ENCODE measurements around the gene POLR2F.

Gene POLR2F

GRCh38 chr22:37982938-37983859 is 29.7 kb downstream of the POLR2F start:
- no peak for DNase-seq (ENCODE audit: low read depth)

DNA sequence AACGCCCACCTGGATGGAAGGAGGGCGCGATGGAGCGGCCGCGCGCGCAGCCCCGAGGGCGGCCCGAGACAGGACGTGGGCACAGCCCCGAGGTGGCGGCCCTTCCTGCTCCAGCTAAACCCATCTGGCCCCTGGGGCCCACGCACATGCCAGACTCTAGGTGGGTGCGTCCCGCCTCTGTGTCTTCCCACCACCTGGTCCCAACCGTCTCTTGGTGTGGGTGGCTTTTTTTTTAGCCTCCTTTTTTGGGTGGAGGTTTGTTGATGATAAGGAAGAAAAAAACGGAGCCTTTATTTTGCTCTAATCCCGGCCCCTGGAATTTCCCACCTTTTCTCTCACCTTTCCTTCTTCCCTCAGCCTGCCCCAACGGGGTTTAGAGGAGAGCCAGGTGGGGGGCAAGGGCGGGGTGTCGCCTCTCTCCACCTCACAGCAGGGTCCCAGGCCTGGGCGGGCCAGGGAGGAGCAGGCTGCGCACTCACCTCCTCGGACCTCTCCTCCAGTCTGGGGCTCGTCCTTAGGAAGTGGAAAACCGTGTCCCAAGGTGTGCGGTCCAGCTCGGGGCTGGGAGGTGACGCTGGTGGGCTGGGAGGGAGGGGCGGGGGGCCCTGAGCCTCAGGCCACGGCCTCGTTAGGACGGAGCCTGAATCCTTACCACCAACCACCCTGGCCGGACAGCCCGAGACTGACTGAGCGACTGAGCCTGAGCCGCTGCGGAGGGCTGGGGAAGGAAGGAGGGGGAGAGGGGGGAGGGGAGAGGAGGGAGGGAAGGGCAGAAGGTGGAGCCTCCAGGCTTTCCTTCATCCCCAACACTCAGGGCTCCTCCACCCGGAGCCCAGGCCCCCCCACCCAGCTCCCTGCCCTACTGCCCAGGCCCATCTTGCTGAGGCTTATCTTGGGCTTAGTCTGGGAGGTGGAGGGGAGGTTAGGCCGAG is 30.6 kb downstream of the POLR2F start, which contains the start of gene SOX10:
Gene SOX10 (minus strand): TSS at position 696 of the 932 bp plus-strand sequence. CDS start 771 bp downstream, outside the sequence.
- DNase-seq (ENCODE audit: low read depth): no peak

DNA sequence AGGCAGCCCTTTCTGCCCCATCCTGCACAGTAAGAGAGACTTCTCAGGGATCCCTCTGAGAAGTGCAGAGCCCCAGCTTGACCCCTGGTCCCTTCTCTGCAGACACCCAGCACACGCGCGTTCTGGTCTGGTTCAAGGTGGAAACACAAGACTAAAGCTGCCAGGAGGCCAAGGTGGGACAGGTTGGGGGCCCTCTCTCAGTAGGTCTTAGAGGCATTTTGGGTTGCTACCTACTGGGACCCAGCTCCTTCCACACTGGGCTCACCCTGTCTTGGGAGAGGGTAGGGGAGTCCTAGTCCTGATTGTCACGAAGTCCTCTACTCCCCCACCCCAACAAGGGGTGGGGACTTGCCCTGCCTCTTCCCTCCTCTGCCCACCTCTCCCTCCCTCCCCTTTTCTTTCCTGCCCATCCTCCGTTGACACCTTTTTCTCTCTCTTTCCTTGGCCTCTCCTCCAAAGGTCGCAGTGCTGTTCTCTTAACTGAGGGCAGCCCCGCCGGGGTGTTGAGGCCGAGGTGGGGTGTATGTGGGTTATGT is 31.6 kb downstream of the POLR2F start:
- no peak for DNase-seq (ENCODE audit: low read depth)

GRCh38 chr22:37985751-37986281 is 32.3 kb downstream of the POLR2F start:
- DNase-seq (ENCODE audit: low read depth): no peak

DNA sequence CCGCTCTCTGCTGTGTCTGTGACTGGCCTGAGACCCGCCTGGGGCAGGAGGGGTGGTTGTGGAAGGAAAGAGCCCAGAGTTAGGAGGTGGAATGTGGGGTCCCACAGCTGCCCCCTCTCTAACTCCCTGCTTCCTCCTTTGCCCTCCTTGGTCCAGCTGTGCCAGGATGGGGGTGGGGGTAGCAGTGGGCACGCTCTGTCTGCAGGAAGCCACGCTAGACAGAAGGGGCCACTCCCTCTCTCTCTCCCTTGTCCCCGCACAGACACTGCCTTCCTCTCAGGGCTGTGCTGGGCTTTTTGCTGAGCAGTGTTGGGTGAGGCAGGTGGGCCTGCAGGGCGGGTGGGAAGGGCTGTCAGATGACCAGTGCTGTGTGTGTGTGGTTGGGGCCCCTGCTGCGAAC is 32.9 kb downstream of the POLR2F start:
- DNase-seq (ENCODE audit: low read depth): no peak

GRCh38 chr22:37989146-37990045 is 35.9 kb downstream of the POLR2F start:
- DNase-seq (ENCODE audit: low read depth): no peak

GRCh38 chr22:37990301-37990700 is 36.8 kb downstream of the POLR2F start:
- no peak for DNase-seq (ENCODE audit: low read depth)

- no peak for DNase-seq (ENCODE audit: low read depth)
Measured at GRCh38 chr22:37990862-37991261, 37.4 kb downstream of the POLR2F start.

DNA sequence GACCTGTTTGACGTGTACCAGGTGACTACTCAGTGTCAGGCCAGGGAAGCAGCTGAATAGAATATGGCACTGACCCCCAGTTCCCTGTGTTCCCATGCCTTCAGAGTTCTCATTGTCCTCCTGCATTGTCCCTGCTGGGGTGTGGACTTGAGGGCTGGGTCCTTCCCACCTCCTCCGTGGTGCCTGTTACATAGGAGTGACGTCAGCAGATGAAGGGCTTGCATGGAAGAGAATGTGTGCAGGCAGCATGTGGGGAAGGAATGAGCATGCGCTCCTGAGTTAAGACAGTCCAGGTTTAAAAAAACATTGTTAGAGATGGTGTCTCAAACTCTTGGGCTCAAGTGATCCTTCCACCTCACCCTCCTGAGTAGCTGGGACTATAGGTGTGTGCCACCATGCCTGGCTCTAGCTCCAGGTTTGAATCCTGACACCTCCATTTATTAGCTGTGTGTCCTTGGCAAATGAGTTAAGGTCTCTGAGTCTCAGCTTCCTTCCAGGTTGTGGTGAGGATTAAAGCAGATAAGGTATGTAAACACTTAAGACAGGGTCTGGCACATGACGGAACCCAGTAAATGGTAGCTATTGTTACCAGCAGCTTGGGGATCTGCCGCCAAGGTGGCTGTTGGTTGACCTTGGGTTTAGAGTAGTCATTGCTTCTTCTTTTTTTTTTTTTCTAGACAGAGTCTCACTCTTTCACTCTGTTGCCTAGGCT is 38.4 kb downstream of the POLR2F start:
- DNase-seq (ENCODE audit: low read depth): no peak

- DNase-seq (ENCODE audit: low read depth): no peak
Measured at GRCh38 chr22:37994049-37994448, 40.5 kb downstream of the POLR2F start.

DNA sequence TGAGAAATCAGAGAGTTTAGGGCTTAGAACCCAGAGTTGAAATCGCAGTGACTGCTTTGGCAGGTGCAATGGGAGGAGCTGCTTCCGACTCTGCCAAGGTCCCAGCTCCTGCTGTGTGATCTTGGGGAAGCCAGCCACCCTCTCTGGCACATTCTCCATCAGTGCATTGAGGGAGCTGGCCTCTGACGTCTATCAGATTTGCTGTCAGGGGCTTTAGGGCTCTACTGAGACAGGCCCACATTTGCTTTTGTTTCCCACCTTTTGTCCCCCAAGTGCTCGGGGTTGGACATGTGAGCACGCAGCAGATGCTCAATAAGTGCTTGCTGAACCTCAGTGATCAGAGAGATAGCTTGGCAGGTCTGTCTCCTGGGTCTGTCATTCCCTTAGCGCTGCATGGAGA is 41.5 kb downstream of the POLR2F start:
- no peak for DNase-seq (ENCODE audit: low read depth)

DNA sequence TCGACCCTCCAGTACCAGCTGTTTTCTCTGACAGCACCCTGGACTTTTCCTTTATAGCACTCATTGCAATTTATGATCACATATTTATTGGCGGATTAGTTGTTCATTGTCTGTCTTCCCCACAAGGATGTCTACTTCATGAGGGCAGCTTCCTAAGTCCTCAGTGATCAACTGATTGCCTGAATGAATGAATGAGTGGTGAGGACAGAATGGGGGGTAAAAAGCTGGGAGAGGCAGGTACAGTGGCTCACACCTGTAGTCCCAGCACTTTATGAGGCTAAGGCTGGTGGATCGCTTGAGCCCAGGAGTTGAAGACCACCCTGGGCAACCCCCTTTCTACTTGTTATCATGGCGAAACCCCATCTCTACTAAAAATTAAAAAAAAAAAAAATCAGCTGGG is 42.0 kb downstream of the POLR2F start:
- DNase-seq (ENCODE audit: low read depth): no peak

GRCh38 chr22:37996079-37996478 is 42.6 kb downstream of the POLR2F start:
- DNase-seq (ENCODE audit: low read depth): no peak

GRCh38 chr22:37996515-37997246 is 43.2 kb downstream of the POLR2F start:
- no peak for DNase-seq (ENCODE audit: low read depth)

DNA sequence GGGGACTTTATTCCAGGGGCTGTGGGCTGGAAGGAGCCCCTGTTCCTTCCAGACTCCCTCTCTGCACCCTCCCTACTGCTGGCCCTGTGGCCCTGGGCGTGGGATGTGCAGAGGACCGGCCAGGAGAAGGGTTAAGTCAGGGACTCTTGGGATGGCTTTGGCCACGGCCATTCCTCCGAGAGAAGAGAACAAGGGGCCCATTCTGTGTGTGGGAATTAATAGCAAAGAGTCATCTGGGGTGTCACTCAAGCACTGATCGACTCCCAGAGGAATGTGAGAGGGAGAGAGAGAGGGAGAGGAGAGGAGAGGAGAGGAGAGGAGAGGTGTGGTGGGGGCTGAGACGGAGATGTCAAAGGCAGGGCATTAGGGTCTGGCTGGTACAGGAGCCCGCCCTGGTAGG is 45.0 kb downstream of the POLR2F start:
- DNase-seq (ENCODE audit: low read depth): no peak

GRCh38 chr22:37999236-37999635 is 45.7 kb downstream of the POLR2F start:
- no peak for DNase-seq (ENCODE audit: low read depth)

DNA sequence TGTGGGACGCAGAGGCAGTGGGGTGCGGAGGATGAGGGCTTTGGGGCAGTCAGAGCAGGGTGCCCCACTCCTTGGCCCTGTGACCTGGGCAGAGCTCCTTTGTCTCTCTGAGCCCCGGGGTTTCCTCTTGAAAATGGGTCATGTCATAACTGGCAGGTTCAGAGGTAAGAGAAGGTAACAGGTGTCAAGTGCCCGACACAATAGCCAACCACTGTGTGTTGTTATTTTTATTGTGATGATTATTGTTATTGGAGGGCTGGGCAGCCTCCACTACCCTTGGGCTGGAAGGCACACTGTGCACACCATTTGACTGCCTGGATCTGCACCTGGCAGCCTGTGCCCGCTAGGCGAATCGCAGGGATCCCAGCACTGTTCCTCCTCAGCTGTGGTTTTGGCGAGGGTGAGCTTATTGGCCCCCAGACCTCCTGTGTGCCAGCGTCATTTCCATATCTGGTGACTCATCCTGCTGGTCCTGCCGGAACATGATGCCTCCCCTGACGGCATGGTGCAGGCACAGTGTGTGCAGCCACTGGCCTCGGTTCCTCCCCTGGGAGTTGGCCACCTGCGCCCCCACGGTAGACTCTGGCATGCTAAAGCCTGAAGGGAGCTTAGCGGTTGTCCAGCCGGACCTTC is 46.3 kb downstream of the POLR2F start:
- no peak for DNase-seq (ENCODE audit: low read depth)

DNA sequence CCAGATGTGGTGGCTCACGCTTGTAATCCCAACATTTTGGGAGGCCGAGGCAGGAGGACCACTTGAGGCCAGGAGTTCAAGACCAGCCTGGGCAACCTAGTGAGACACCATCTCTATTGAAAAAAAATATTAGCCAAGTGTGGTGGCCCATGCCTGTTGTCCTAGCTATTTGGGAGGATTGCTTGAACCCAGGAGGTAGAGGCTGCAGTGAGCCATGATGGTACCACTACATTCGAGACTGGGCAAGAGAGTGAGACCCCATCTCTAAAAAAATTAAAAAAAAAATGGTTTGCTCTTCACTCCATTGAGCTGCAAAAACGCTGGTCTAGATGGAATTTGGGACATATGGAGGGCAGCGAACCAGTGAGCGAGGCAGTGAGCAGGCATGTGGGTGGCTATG is 52.4 kb downstream of the POLR2F start:
- DNase-seq (ENCODE audit: low read depth): no peak

DNA sequence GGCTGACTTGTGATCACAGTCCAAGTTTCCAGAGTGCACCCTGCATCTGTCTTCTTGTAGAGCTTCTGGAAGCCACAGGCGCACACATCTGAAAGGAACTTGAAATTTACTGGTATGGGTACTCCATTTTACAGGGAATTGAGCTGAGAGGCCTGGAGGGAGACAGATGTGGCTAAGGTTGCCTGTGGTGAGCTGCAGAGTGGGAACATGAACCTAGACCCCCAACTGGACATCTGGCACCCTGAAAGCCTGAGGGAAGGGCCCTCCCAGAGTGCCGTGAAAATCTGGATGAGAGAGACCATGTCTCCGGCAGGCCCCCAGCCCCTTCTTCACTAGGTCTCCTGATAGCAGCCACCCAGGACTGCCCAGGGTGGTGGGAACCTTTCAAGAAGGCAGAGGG is 53.4 kb downstream of the POLR2F start:
- no peak for DNase-seq (ENCODE audit: low read depth)

All from stimulated activated CD8-positive, alpha-beta memory T cell treated with anti-CD3 and anti-CD28 coated beads, Interleukin-15, amount 100 ng/mL, for 24 hours (primary cell).